NOMO-1 (cell line): ENCODE measurements around the gene ADGRL3.
A peak's percentile ranks its signal among the peaks of the same experiment; 100 is the strongest.
"Not testable (repeated sequence)": the region's sequence is repeated elsewhere in the genome, so short reads cannot be mapped to it uniquely, and the experiment has no call there.

Source experiments
- DNase-seq, 2 experiments: peaks; one replicate each; lab custom pipeline; 2025; ENCODE audit not compliant: unreplicated experiment in 2 of 2; lab: John Stamatoyannopoulos, UW

The ADGRL3 gene

DNA sequence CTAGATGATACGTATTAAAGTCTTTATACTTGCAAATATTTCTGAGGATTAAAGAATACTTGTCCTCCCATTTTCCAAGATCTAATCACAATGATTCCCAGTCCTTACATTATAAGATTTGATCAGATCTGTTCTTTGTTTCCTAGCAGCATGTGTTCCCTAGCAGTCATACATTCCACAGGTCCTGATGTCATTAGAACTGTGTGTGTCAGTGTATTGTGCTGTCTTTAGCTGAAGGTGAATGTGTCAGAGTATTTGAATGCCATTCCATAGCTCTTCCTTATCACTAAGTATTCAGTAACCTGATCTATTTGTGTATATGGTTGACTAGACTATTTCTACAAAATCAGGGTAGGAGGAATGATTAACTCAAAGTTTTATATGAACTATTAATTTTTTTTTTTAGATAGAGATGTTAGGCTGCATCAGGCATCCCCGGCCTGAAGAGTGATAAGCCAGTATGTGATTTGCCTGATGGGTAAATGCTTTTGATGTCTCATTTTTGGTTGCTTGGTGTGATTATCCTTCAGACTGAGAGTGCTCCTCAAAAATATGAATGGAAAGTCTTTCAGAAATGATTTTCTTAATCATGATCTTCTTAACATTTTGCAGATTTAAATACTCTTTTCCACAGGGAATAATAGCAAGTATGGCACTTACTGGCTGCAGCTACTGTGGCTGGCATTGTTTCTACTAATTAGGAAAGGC, 4.4 kb downstream of the ADGRL3 start:
- DNase-seq: no peak

DNA sequence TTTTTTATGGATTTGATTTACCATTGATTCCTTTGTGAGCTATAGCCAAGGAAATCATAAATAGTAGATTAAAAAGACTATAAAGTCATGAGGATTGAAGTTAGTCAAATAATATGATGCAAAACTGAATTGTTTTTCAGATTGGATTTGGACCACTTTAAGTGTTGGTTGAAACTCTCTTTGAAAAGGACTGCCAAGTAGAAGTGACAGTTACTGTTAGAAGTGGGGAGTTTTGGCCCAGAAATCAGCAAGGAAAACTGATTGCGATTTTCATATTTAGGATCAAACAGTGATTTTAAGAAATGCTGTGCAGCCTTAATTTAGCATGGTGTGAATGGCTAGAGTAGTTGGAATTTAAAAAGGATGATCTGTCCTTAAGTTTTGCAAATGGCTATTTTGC, 4.9 kb downstream of the ADGRL3 start:
- DNase-seq: no peak

DNA sequence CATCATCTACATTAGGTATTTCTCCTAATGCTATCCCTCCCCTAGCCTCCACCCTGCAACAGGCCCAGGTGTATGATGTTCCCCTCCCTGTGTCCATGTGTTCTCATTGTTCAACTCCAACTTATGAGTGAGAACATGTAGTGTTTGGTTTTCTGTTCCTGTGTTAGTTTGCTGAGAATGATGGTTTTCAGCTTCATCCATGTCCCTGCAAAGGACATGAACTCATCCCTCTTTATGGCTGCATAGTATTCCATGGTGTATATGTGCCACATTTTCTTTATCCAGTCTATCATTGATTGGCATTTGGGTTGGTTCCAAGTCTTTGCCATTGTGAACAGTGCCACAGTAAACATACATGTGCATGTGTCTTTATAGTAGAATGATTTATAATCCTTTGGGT, 7.0 kb downstream of the ADGRL3 start:
- DNase-seq: not testable (repeated sequence)

DNA sequence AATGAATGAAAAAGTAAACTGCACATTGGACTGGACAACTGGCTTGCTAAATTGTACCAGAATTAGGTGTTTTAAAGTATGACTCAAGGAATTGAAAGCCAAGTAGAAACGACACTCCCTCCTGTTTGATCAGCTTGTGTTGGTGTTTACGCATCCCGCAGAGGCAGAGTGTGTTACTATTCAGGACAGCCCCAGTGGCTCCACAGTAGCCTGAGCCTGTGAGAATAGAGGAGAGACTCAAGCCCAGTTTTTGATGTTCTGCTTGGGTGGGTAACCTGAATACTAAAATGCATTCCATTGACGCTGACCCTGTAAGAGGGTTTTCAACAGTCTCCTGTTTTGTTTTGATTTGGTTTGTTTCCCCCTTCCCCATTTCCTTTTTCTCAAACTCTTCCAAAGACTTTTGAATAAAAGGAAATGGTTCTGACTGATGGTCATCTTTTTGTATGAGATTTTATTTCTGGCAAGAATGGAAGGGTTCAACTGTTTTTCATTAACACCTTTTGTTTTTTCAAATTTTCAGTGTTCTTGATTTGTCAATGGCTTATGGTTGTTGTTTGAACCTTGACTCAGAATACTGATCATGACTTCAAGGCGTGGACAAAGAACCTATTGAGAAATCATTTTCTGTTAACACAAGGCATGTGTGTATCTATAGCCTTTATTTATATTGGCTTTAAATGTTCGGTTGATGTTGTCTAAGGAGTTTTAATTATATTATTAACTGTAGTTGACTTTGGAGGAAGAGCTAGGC, 10.2 kb downstream of the ADGRL3 start:
- DNase-seq: no peak

DNA sequence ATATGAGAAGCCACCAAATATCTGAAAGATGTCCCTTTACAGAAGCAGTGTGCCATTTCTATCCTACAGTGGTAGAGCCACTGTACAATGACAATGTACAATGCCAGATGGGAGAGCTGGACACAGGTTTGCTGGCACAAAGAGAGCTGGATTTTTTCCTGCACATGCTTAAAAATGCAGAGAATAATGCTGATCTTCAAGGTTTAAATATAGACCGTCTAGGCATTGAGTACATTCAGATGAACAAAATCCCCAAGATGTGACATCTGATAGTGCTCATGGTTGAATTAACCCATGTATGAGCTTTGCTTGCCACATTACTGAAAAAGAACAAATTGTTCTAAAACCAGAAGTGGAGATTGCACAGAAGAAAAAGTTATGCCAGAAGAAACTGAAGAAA, 11.7 kb downstream of the ADGRL3 start:
- DNase-seq: no peak

DNA sequence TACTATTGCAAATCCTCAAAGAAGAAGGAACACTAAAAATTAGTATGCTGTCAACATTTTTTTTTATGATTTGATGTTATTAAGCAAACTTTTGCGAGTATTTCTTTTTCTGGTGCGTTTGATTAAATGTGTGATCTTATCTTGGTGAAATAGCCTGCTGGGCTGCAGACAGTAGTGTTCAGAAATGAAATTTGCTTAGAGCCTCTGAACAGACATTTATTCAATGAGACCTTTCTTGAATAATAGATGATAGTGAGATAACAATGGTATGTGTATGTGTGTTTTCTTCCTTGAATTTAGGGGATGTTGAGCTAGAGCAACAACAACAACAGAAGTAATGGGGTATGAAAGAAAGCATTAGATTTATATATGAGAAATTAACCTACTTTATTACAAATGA, 12.7 kb downstream of the ADGRL3 start:
- no peak for DNase-seq

DNA sequence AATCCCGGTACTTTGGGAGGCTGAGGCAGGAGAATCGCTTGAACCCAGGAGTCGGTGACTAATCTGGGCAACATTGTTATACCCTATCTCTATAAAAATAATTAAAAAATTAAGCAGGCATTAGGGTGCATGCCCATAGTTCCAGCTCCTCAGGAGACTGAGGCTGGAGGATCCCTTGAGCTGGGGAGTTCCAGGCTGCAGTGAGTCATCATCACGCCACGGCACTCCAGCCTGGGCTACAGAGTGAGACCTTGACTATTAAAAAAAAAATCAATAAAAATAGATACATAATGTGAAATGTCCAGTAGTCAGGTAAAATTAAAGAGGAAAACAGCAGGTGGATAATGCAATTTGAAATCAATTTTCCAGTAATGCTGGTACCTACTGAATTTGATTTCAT, 14.6 kb downstream of the ADGRL3 start:
- no peak for DNase-seq

DNA sequence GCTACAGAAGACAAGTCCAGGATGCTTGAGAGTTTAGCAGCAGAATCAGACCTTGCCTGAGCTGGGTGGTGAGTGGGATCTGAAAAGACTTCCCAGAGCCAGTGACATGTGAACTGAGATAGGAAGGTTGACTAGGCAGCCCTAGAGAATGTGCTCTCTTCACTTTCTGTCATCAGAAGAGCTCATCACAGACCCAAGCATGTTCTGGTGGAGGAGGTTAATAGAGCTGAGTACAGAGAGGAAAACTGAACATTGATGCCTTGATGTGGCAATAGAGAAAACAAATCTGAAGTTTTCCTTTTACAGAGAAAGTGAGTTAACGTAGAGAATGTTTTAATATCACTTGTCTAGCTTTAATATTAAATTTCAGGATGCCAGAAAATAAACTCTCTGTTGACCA, 17.1 kb downstream of the ADGRL3 start:
- no peak for DNase-seq

DNA sequence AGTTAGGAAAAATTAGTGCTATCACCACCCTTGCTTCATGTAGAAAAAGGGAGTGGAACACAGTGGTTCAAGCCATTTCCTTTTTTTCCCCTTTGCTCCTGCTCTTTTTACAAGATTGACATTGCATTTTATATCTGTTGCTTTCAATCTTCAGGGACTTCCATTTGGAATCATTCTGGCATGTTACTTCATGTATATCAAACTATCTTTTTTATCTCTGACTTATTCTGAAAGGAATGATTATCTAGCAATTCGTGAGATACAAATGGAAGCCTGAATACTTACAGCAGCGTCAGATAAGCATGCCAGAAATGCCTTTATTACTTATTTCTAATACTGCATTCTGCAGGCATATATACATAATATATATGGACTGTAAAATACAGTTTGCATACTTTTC, 20.4 kb downstream of the ADGRL3 start:
- no peak for DNase-seq

DNA sequence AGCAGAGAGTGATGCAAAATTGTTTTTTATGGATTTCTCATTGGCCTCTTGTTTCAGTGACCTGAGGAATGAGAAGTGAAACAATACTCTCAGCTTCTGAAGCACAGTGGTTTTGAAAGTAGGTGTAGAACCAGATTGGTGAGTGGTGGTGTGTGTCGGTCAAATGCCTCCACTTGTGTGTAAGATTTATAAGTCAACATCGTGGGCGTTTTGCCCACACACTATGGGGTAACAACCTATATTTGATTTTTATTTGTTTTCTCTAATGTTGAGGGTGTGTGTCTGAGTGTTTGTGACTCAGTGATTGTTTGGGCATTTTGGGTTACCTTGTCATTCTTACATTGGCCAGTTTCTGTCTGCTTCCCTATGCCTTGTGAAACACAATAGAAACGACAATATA, 23.3 kb downstream of the ADGRL3 start:
- DNase-seq: peak in 1 of 2 experiments; percentile 18

DNA sequence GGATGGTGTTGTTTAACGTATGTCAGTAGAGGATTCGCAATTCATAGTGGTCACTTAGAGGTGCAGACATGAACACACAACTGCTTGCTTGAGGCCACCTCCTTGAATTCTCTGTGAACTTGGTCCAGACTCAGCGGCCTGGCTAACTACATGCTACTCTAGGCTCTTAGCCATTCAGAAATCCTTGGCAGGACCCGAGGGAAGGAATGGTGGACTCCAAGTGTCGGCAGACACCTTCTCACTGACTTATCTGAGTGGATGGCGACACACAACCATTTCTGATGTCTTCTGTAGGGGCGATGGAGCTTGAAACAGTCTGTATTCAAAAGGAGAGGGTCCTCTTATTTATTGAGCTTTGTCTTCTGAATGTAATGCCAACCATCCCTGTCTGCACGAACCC, 24.4 kb downstream of the ADGRL3 start:
- DNase-seq: no peak

DNA sequence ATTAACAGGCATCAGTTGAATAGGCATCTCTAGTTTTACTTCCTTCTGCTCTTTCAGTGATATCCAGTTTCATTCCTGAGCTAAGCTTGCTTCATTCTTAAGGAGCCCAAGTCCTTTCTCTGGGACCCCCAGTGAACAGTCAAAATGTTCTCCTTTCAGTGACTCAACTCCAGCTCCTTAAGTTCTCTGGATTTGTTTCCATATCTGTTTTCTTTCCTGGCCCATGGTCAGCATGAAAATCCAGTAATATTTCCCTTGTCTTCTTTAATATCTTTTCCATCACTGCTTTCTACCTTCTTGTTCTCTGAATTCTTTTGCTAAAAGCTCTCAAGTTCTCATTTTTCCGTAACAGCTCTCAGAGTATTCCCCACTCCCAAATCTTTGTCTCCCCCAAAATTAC, 25.5 kb downstream of the ADGRL3 start:
- DNase-seq: no peak

DNA sequence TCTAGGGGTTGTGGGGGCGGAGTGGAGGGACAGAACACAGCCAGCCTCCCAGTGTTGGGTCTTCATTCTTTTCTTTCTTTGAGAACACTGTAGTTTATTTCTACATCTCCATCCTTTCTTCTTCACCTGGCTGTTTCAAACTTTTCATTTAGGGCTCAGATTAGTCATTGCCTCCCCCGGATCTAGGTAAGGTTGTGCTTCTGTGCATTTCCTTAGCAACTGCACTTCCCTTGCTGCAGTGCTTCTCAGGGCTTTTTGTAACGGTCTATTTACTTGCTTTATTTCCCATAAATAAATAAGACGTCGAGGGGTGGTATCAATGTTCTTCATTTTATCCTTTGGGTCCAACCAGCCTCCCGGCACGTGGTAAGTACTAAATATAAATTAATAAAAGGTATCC, 31.3 kb downstream of the ADGRL3 start:
- DNase-seq: no peak

DNA sequence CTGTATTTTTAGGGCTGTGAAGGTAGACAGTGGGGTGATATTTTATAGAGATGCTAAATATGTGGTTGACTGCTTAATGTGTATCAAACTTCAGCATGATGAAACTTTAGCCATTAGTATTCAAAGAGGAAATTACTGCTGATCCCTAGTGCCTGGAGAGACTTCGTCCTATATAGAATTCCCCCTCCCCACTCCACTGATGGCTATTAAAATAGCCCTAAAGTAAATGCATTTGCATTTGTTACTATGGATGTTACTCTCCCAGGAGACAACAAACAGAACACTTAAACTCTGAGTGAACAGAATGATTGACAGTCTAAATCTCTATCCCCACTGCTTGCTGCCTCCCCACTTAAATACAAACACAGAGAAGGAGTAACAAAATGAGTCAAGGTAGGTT, 39.1 kb downstream of the ADGRL3 start:
- no peak for DNase-seq

DNA sequence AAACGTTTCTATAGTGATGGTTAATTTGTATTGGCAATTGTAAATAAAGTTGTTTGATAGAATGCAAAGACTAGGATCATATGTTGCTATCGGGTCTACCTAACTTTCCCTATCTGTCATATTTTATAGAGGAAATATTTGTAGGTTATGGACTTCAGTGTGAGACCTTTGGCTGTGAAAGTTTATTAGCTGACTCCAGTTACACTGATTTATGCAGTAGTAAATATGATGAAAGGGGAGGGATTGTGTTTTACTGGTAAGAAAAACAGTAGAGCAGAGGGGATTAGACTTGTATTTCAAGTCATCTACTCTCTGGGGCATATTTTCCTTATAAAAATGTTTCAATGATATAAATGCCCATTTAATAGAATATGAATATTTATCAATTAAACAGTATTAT, 43.8 kb downstream of the ADGRL3 start:
- no peak for DNase-seq

DNA sequence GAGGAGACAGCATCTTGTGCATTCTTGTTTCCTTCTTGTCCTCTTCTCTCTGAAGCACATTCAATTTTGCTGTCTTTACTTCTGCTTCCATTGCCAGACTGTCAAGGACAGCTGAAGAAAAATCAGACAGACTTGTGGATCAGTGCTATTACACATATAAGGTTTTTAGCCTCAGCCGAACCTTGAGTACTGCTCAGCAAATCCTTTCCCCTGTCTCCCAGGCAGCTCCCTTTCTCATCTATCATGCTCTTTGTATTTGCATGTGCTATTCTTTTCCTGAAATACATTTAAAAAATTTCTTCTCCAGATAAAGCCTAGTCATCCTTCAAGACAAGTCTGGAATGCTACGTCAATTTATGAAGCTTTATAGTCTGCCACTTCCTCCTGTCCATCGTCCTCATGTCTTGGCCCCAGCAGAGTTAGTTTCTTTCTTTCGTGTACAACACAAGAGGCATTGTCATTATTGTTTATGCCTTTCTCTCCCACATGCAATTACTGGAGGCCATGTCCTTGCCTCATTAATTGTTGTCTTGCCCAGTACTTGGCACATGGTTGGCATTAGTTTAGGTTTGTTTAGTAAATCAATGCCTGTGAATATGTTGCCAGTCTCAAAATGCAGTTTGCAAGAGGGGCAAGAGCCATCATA, 45.1 kb downstream of the ADGRL3 start:
- no peak for DNase-seq

DNA sequence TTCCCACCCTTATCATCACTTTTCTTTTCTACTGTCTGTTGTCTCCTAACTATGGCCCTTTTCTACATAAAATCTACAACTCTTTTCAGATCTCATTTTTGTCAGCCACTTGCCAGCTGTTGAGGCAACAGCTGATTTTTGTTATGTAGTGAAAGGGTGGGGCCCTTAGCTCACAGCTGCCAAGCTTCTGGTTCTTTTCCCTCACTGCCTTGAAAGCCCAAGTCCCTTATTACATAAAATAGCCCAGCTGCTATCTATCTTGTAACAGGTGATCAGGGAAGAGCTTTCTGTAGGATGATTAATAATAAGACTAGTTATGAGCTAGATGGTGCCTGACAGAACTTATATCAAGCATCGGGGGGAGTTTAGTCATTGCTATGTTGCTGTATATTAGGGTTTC, 45.9 kb downstream of the ADGRL3 start:
- DNase-seq: no peak

DNA sequence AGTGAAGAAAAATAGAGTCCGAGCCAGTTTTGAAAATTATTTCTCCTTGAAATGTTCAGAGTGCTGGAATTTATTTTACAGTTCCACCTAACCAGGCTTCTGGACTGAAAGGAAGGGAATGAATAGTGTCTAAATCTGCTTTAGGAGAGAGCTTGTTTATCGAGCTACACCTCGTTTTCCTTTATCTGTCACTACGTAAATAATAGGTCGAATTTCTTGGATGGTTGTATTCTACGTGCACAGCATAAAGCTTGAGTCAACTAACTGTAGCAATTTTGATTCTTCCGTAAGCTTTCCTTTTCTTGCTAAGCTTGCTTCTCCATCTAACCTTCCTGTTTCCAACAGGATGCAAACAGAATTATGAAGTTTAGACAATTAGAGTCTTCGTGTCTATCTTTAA, 48.6 kb downstream of the ADGRL3 start:
- no peak for DNase-seq

DNA sequence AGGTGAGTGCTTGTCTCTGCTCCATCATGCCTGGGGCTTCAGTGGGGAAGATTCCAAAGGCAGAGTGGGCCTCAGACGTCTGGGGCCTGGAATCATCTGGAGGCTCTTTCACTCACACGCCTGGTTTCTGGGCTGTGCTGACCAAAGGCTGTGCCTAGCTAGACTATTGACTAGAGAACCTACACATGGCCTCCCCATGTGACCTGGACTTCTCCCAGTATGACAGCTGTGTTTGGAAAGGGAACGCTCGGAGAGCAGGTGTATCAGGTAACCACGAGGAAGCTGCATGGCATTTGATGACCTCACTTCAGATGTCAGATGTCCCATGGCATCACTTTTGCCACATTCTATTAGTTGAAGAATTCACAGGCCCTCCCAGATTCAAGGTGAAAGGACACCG, 51.0 kb downstream of the ADGRL3 start:
- no peak for DNase-seq

DNA sequence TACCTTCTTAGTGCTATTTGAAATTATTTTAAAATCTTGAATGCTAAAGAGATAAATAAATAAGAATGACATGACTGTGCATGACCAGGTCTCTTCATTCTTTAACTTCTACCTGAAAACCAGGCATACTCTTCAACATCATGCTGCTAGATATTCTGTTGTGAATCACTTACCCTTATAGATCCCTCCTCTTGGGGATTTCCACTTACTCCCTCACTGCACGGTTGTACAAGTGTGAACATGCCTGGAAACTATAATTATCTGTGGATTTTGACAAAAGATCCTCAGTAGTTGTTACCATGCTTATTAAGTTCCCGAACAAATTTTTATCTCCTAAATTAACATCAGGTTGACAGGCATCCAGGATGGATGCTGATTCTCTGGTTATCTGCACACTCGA, 54.3 kb downstream of the ADGRL3 start:
- no peak for DNase-seq

DNA sequence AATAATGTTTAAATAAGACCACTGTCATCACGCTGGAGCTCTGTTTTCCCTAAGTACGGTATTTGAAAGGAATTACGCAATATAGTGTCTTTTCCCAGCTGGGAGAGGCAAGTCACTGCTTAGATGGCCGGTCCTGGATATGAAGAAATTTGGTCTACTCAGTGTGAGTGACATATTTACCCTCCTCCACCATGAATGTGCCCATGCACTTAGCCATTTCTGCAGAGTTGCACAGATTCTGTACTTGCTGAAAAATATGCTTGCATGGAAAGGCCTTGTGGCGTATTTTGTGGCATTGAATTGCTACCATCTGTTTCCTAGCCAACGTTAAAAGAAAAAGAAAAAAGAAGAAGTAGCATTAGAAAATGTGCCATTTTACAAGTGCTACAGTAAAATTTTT, 73.1 kb downstream of the ADGRL3 start:
- peak; percentile 89 to 90 for DNase-seq

DNA sequence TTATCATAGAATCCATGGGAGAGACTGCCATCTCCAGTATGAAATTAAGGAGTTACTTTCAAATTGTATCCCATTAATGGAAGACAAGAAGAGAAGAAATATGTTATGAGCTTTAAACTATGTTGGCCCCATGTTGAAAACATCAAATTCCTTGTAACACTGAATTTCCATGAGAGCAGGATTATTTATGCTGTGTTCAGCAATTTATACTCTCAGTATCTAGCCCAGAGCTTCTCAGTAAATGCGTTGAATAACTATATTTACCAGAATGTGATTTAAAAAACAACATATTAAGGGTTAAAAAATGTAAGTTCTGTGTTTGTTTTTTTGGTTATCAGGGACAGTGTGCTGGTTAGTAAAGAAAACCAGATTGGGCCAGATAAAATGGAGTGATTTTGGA, 74.2 kb downstream of the ADGRL3 start:
- DNase-seq: no peak
